Testis (tissue), 3 donors: ENCODE measurements around the gene PSENEN. TPM values are rescaled to one million over a fixed set of nuclear protein-coding genes. Genes with fewer than 3 reads are reported as not detected.
"Not testable (repeated sequence)": the region's sequence is repeated elsewhere in the genome, so short reads cannot be mapped to it uniquely, and the experiment has no call there.

Experiments
- DNase-seq: peaks from one replicate; pipeline ENCODE4 v3.0.0-alpha.2; 2019
- H3K27ac ChIP-seq, 2 donors: fragments of 200-600 bp; sonication (generic); one replicate each; pipeline ENCODE4 v1.5.1; 2019
- H3K27me3 ChIP-seq: fragments of 200-600 bp; sonication (generic); one replicate; pipeline ENCODE4 v1.5.1; 2019
- H3K36me3 ChIP-seq: fragments of 200-600 bp; sonication (generic); one replicate; pipeline ENCODE4 v1.5.1; 2017; ENCODE audit warnings: low read depth; ENCODE audit errors: missing control alignments
- H3K4me1 ChIP-seq: fragments of 200-600 bp; sonication (generic); one replicate; pipeline ENCODE4 v1.5.1; 2019
- H3K4me3 ChIP-seq, 2 donors: fragments of 200-600 bp; sonication (generic); one replicate each; pipeline ENCODE4 v1.5.1; 2017 to 2019
- H3K9me3 ChIP-seq: fragments of 200-600 bp; sonication (generic); one replicate; pipeline ENCODE4 v1.5.1; 2017
- CTCF ChIP-seq, 3 experiments: fragments of 450-650 bp in 2 of 3; fragments of 200-600 bp in 1 of 3; sonication (generic) in 1 of 3; IDR thresholded peaks; one replicate each; pipeline ENCODE4 v1.5.1; 2016 to 2019; ENCODE audit warnings: antibody characterized with exemption in 3 of 3, mild to moderate bottlenecking in 2 of 3, moderate library complexity in 1 of 3
- POLR2A ChIP-seq: fragments of 450-650 bp; IDR thresholded peaks from one replicate; pipeline ENCODE4 v1.6.1; 2017; ENCODE audit warnings: antibody characterized with exemption, mild to moderate bottlenecking, moderate library complexity
- WGBS, 2 donors: methylation state at CpG; one replicate each; pipeline ENCODE4 v1.1.5; 2018; 5-methylcytosine and 5-hydroxymethylcytosine counted together
- intact Hi-C: fragments of 100-400 bp; cut with DNase I; formaldehyde crosslinking; loops from one replicate; pipeline ENCODE4 v1.15.1; 2023; ENCODE audit warnings: low total_unique reads
- polyA plus RNA-seq: library from polyadenylated mRNA; stranded (reverse); fragments of 350-450 nt; fragmentation: Illumina TruSeq; extraction: RNeasy Lipid Tissue Mini Kit (QIAGEN cat#74804); gene quantifications from one replicate; pipeline ENCODE4 v1.2.3, GENCODE V29; 2014; ENCODE audit warnings: low read depth, low replicate concordance; ENCODE audit not compliant: insufficient read depth
- total RNA-seq, 2 donors: library from RNA; depleted of rRNA; stranded (reverse); fragments of >200 nt; gene quantifications; one replicate each; pipeline ENCODE4 v1.2.3, GENCODE V29; 2016

PSENEN gene
- total and polyA plus RNA-seq, 3 donors from 2014 or later: 100 to 303 (median 121) TPM

- Histone ChIP-seq H3K27ac (no peak overlapping the region), H3K9me3 (no peaks in the 10 kb centered on the region), H3K4me1 (peaks cover 15% of the 10 kb centered on the region), H3K4me3 (no peak overlapping the region), H3K36me3 (no peaks in the 10 kb centered on the region), H3K27me3 (no peaks in the 10 kb centered on the region)
- TF ChIP-seq CTCF (IDR thresholded peaks at IDR 0.05) (no peak), POLR2A (no peak)
- DNase-seq: no peak
- WGBS, 2 donors: 86 to 93% methylated on average over 6 to 16 of the region's 16 CpGs
- intact Hi-C loops: no loop called here
These were observed 24.1 kb upstream of the PSENEN start for GRCh38 chr19:35721374-35721773.

GRCh38 chr19:35722461-35722860 lies 23.0 kb upstream of the PSENEN start:
- DNase-seq: no peak
- Histone ChIP-seq H3K27me3 (no peaks in the 10 kb centered on the region), H3K9me3 (no peaks in the 10 kb centered on the region), H3K4me1 (peaks cover 15% of the 10 kb centered on the region), H3K36me3 (no peaks in the 10 kb centered on the region), H3K4me3 (no peak overlapping the region), H3K27ac (no peak overlapping the region)
- WGBS, 2 donors: 93 to 97% methylated on average over 13 to 14 of the region's 14 CpGs
- no peak for TF ChIP-seq POLR2A
- TF ChIP-seq CTCF (IDR thresholded peaks at IDR 0.05): no peak
- intact Hi-C loops: no loop called here

- intact Hi-C loops: no loop called here
- H3K27me3 ChIP-seq: no peaks in the 10 kb centered on the region
- 93 to 94% methylated on average over 14 to 16 of the region's 16 CpGs for WGBS, 2 donors
- H3K4me1 ChIP-seq: peaks cover 15% of the 10 kb centered on the region
- H3K27ac ChIP-seq: no peak overlapping the region
- no peaks in the 10 kb centered on the region for H3K9me3 ChIP-seq
- no peak overlapping the region for H3K4me3 ChIP-seq
- H3K36me3 ChIP-seq: no peaks in the 10 kb centered on the region
- DNase-seq: no peak
- no peak for TF ChIP-seq POLR2A
- TF ChIP-seq CTCF (IDR thresholded peaks at IDR 0.05): no peak
These were observed 22.6 kb upstream of the PSENEN start for GRCh38 chr19:35722897-35723296.

GRCh38 chr19:35723671-35724070 lies 21.8 kb upstream of the PSENEN start:
- no peaks in the 10 kb centered on the region for H3K36me3 ChIP-seq
- H3K4me3 ChIP-seq: no peak overlapping the region
- H3K27me3 ChIP-seq: no peaks in the 10 kb centered on the region
- no peak for DNase-seq
- H3K4me1 ChIP-seq: peaks cover 15% of the 10 kb centered on the region
- TF ChIP-seq POLR2A (no peak), CTCF (IDR thresholded peaks at IDR 0.05) (no peak)
- WGBS, 2 donors: 95 to 98% methylated on average over 18 to 24 of the region's 24 CpGs
- no peaks in the 10 kb centered on the region for H3K9me3 ChIP-seq
- intact Hi-C loops: no loop called here
- no peak overlapping the region for H3K27ac ChIP-seq

- H3K4me3 ChIP-seq, DNase-seq, H3K9me3 ChIP-seq, H3K36me3 ChIP-seq, H3K27me3 ChIP-seq, H3K27ac ChIP-seq, intact Hi-C loops: not testable (repeated sequence)
- WGBS, 2 donors: 88 to 92% methylated on average over 7 of the region's 7 CpGs
- H3K4me1 ChIP-seq: peaks cover 11% of the 10 kb centered on the region
These were observed 21.3 kb upstream of the PSENEN start for GRCh38 chr19:35724132-35724531.
